A172 (cell line): Measurements from ENCODE around the gene PTPRD. TPM values are rescaled to one million over a fixed set of nuclear protein-coding genes. Genes with fewer than 3 reads are reported as not detected.
A peak's percentile ranks its signal among the peaks of the same experiment; 100 is the strongest.
"Not testable (repeated sequence)": the region's sequence is repeated elsewhere in the genome, so short reads cannot be mapped to it uniquely, and the experiment has no call there.

ENCODE experiments used
- DNase-seq: peaks from one replicate; pipeline ENCODE4 v3.0.0-alpha.2; 2015; ENCODE audit warnings: low spot score
- total RNA-seq: library from RNA; depleted of rRNA; stranded (reverse); fragments of >200 nt; shearing (Covaris generic); gene quantifications from 2 replicates; pipeline ENCODE4 v1.2.3, GENCODE V29; 2014

PTPRD gene
- total RNA-seq, 1 experiment from 2014 or later, result 0.71 TPM

GRCh38 chr9:9173264-9173663, 1439.5 kb downstream of the PTPRD start:
- DNase-seq, result no peak

- no peak for DNase-seq
These were observed 1442.2 kb downstream of the PTPRD start for GRCh38 chr9:9170439-9171134.

- DNase-seq, result no peak
These were observed 1470.8 kb downstream of the PTPRD start for GRCh38 chr9:9142001-9142400.

GRCh38 chr9:9133526-9133925, 1479.3 kb downstream of the PTPRD start:
- DNase-seq, result no peak

GRCh38 chr9:9124616-9125015, 1488.2 kb downstream of the PTPRD start:
- DNase-seq, result peak; percentile 11

- DNase-seq, result no peak
These were observed 1490.4 kb downstream of the PTPRD start for GRCh38 chr9:9122230-9122875.

GRCh38 chr9:9117866-9118265, 1494.9 kb downstream of the PTPRD start:
- DNase-seq, result no peak

GRCh38 chr9:9112001-9112720, 1500.6 kb downstream of the PTPRD start:
- peak; percentile 0 for DNase-seq

- DNase-seq, result peak; percentile 52
These were observed 1504.2 kb downstream of the PTPRD start for GRCh38 chr9:9108641-9109040.

GRCh38 chr9:9102295-9102694, 1510.5 kb downstream of the PTPRD start:
- DNase-seq, result no peak

- DNase-seq, result no peak
These were observed 1512.7 kb downstream of the PTPRD start for GRCh38 chr9:9100070-9100469.

- DNase-seq, result no peak
These were observed 1513.2 kb downstream of the PTPRD start for GRCh38 chr9:9099646-9100045.

GRCh38 chr9:9097254-9097653, 1515.5 kb downstream of the PTPRD start:
- DNase-seq, result not testable (repeated sequence)

GRCh38 chr9:9091387-9091786, 1521.4 kb downstream of the PTPRD start:
- DNase-seq, result peak; percentile 1

- no peak for DNase-seq
These were observed 1533.3 kb downstream of the PTPRD start for GRCh38 chr9:9079473-9079872.

- DNase-seq, result no peak
These were observed 1534.5 kb downstream of the PTPRD start for GRCh38 chr9:9078301-9078700.

- no peak for DNase-seq
These were observed 1551.2 kb downstream of the PTPRD start for GRCh38 chr9:9061627-9062026.

GRCh38 chr9:9054354-9054992, 1558.3 kb downstream of the PTPRD start:
- no peak for DNase-seq

- DNase-seq, result no peak
These were observed 1567.2 kb downstream of the PTPRD start for GRCh38 chr9:9045572-9045971.

- no peak for DNase-seq
These were observed 1567.7 kb downstream of the PTPRD start for GRCh38 chr9:9045072-9045471.

GRCh38 chr9:9043788-9044187, 1569.0 kb downstream of the PTPRD start:
- not testable (repeated sequence) for DNase-seq

- no peak for DNase-seq
These were observed 1571.0 kb downstream of the PTPRD start for GRCh38 chr9:9041756-9042155.
